ENCODE data around the gene SLC9B2. TPM values are rescaled to one million over a fixed set of nuclear protein-coding genes. Genes with fewer than 3 reads are reported as not detected.
A peak's percentile ranks its signal among the peaks of the same experiment; 100 is the strongest.

SLC9B2 gene, protein sequence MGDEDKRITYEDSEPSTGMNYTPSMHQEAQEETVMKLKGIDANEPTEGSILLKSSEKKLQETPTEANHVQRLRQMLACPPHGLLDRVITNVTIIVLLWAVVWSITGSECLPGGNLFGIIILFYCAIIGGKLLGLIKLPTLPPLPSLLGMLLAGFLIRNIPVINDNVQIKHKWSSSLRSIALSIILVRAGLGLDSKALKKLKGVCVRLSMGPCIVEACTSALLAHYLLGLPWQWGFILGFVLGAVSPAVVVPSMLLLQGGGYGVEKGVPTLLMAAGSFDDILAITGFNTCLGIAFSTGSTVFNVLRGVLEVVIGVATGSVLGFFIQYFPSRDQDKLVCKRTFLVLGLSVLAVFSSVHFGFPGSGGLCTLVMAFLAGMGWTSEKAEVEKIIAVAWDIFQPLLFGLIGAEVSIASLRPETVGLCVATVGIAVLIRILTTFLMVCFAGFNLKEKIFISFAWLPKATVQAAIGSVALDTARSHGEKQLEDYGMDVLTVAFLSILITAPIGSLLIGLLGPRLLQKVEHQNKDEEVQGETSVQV
- 7.3 TPM for total RNA-seq

DNA sequence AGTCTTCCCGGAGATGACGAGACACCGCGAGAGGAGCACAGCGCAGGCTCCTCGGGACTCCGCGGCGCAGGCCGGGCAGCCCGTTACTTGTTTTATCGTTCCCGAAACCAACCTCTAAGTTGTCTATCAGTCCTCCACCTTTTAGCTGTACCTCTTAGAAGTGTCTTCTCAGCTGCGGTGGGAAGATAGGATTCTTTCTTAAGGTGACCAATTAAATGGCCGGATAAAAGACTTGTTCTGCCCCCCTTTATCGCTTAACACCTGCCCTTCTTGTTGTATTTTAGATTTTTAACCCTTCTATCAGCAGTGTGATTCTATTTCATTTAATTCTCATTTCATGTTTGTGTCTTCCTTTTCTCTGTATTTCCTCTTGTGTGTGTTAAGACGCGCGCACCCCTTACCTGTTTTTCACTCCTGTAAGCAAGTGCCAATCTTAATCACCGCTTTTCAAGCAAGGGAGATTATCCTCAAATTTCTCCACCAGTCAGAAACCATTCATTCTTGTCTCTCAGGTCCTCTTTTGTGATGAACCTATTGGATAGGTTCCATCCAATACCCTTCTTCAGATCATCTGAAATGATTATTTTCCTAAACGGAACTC, at the start of gene SLC9B2:
Gene SLC9B2, minus strand, starts transcription at position 15 of the 601 bp plus-strand sequence. CDS start 9,211 bp downstream, outside the sequence.
- H3K4me3 ChIP-seq (ENCODE audit: low read length in 3 of 3), result peak within 1 kb of the TSS; percentile 73 to 86 (median 75)
- peaks cover 6 to 14% (median 14%) of the 10 kb centered on the region in 3 donors for H3K4me1 ChIP-seq (ENCODE audit: control insufficient read depth in 3 of 3, insufficient read depth in 3 of 3, low read length in 3 of 3)
- peak within 1 kb of the TSS; percentile 81 to 85 (median 82) for H3K9ac ChIP-seq (ENCODE audit: low read depth in 1 of 3, low read length in 3 of 3)
- no peaks in the 10 kb centered on the region for H3K9me3 ChIP-seq (ENCODE audit: control insufficient read depth in 3 of 3, low read length in 3 of 3)
- peaks cover under 1 to 18% (median 9%) of the 10 kb centered on the region in 3 donors for H3K36me3 ChIP-seq (ENCODE audit: control insufficient read depth in 3 of 3, insufficient read depth in 3 of 3, low read length in 3 of 3)
- peak within 1 kb of the TSS; percentile 76 for H3K27ac ChIP-seq (ENCODE audit: low read depth, low read length)
- H3K27me3 ChIP-seq (ENCODE audit: control insufficient read depth in 3 of 3, insufficient read depth in 3 of 3, low read length in 3 of 3), result no peaks in the 10 kb centered on the region

DNA sequence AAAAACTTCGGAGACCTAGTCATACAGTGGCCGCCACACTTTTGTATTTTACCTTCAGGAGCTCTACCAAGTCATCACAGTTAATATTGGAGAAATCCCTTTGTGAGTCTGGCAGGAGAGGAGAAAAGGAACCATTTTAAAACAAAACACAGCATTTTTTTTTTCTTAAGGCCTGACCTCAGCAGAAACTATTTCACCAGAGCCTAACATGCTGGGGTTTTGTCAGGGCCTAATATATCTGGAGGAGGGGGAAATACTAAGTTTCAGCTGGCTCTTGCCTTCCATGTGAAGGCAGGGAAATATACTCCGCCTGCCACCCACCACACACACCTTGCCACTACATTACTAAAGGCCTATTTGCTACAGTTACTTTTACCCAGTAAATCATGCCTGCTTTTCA, 49.6 kb upstream of the SLC9B2 start:
- no peak overlapping the region for H3K4me3 ChIP-seq (ENCODE audit: low read length in 3 of 3)
- H3K36me3 ChIP-seq (ENCODE audit: control insufficient read depth in 3 of 3, insufficient read depth in 3 of 3, low read length in 3 of 3), result no peaks in the 10 kb centered on the region
- H3K27me3 ChIP-seq (ENCODE audit: control insufficient read depth in 3 of 3, insufficient read depth in 3 of 3, low read length in 3 of 3), result no peaks in the 10 kb centered on the region
- H3K4me1 ChIP-seq (ENCODE audit: control insufficient read depth in 3 of 3, insufficient read depth in 3 of 3, low read length in 3 of 3), result no peaks in the 10 kb centered on the region
- H3K27ac ChIP-seq (ENCODE audit: low read depth, low read length), result no peak overlapping the region
- H3K9me3 ChIP-seq (ENCODE audit: control insufficient read depth in 3 of 3, low read length in 3 of 3), result peaks cover 0 to 2% (median 0%) of the 10 kb centered on the region in 3 donors
- H3K9ac ChIP-seq (ENCODE audit: low read depth in 1 of 3, low read length in 3 of 3), result no peak overlapping the region

DNA sequence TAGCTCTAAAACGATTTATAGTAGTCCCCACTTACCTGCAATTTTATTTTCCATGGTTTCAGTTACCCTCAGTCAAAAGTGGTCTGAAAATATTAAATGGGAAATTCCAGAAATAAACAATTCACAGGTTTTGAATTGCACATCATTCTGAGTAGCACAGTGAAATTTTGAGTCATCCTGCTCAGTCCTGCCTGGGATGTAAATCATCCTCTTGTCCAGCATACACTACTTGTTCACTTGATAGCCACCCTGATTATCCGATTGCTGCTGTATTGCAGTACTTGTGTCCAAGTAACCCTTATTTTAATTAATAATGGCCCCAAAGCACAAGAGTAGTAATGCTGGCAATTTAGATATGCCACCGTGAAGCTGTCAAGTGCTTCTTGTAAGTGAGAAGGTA, 46.6 kb upstream of the SLC9B2 start:
- H3K27ac ChIP-seq (ENCODE audit: low read depth, low read length), result no peak overlapping the region
- H3K4me1 ChIP-seq (ENCODE audit: control insufficient read depth in 3 of 3, insufficient read depth in 3 of 3, low read length in 3 of 3), result no peaks in the 10 kb centered on the region
- H3K27me3 ChIP-seq (ENCODE audit: control insufficient read depth in 3 of 3, insufficient read depth in 3 of 3, low read length in 3 of 3), result no peaks in the 10 kb centered on the region
- H3K36me3 ChIP-seq (ENCODE audit: control insufficient read depth in 3 of 3, insufficient read depth in 3 of 3, low read length in 3 of 3), result no peaks in the 10 kb centered on the region
- no peak overlapping the region for H3K9ac ChIP-seq (ENCODE audit: low read depth in 1 of 3, low read length in 3 of 3)
- H3K4me3 ChIP-seq (ENCODE audit: low read length in 3 of 3), result no peak overlapping the region
- no peaks in the 10 kb centered on the region for H3K9me3 ChIP-seq (ENCODE audit: control insufficient read depth in 3 of 3, low read length in 3 of 3)

DNA sequence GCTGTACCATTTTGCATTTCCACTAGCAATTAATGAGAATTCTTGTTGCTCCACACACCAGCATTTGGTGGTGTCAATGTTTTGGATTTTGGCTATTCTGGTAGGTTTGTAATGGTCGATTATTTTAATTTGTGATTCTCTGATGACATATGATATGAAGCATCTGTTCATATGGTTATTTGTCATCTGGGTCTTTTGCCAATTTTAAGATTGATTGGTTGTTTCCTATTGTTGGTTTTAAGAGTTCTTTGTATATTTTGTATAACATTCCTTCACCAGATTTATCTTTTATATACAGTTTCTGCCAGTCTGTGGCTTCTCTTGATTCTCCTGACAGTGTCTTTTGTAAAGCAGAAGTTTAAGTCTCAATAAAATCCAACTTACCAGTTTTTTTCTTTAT, 41.6 kb upstream of the SLC9B2 start:
- H3K9ac ChIP-seq (ENCODE audit: low read depth in 1 of 3, low read length in 3 of 3), result no peak overlapping the region
- H3K27me3 ChIP-seq (ENCODE audit: control insufficient read depth in 3 of 3, insufficient read depth in 3 of 3, low read length in 3 of 3), result no peaks in the 10 kb centered on the region
- no peaks in the 10 kb centered on the region for H3K4me1 ChIP-seq (ENCODE audit: control insufficient read depth in 3 of 3, insufficient read depth in 3 of 3, low read length in 3 of 3)
- no peaks in the 10 kb centered on the region for H3K36me3 ChIP-seq (ENCODE audit: control insufficient read depth in 3 of 3, insufficient read depth in 3 of 3, low read length in 3 of 3)
- no peak overlapping the region for H3K27ac ChIP-seq (ENCODE audit: low read depth, low read length)
- no peaks in the 10 kb centered on the region for H3K9me3 ChIP-seq (ENCODE audit: control insufficient read depth in 3 of 3, low read length in 3 of 3)
- no peak overlapping the region for H3K4me3 ChIP-seq (ENCODE audit: low read length in 3 of 3)

DNA sequence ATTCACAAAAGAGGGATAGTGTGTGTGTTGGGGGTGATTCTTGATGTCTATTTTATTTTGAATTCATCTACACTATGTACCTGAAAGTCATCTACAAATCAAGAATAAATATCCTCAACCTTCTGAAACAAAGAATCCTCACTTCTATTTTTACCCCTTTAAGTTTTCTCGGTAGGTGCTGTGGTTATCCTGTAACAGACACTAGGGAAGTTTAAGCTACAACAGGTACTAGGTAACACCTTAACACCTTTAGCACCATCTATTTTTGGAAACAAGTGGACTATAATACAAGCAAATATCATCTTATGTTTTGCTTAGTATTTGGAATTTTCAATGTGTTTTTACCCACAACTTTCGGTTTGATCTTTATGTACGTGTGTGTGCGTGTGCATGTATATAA, 35.0 kb upstream of the SLC9B2 start:
- no peaks in the 10 kb centered on the region for H3K36me3 ChIP-seq (ENCODE audit: control insufficient read depth in 3 of 3, insufficient read depth in 3 of 3, low read length in 3 of 3)
- H3K4me1 ChIP-seq (ENCODE audit: control insufficient read depth in 3 of 3, insufficient read depth in 3 of 3, low read length in 3 of 3), result no peaks in the 10 kb centered on the region
- no peak overlapping the region for H3K4me3 ChIP-seq (ENCODE audit: low read length in 3 of 3)
- H3K9ac ChIP-seq (ENCODE audit: low read depth in 1 of 3, low read length in 3 of 3), result no peak overlapping the region
- no peaks in the 10 kb centered on the region for H3K9me3 ChIP-seq (ENCODE audit: control insufficient read depth in 3 of 3, low read length in 3 of 3)
- H3K27me3 ChIP-seq (ENCODE audit: control insufficient read depth in 3 of 3, insufficient read depth in 3 of 3, low read length in 3 of 3), result no peaks in the 10 kb centered on the region
- no peak overlapping the region for H3K27ac ChIP-seq (ENCODE audit: low read depth, low read length)

DNA sequence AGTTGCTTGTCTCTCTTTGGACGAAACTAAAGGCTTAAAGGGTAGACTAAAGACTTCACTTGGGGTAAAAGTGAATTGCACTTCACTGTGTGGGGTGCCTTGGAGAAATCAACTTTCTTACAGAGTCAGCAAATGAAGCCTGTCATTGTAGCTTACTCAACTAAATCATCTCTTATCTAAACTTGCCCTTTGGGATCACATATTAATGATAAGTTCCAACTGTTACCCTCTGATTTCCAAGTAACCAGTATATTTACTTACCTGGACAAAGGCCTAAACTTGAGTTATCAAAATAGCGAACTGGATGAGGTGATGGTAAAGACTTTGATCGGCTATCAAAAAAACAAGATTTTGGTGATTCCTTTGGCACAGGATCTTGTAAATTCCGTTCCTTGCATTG, 32.0 kb upstream of the SLC9B2 start:
- H3K27me3 ChIP-seq (ENCODE audit: control insufficient read depth in 3 of 3, insufficient read depth in 3 of 3, low read length in 3 of 3), result no peaks in the 10 kb centered on the region

DNA sequence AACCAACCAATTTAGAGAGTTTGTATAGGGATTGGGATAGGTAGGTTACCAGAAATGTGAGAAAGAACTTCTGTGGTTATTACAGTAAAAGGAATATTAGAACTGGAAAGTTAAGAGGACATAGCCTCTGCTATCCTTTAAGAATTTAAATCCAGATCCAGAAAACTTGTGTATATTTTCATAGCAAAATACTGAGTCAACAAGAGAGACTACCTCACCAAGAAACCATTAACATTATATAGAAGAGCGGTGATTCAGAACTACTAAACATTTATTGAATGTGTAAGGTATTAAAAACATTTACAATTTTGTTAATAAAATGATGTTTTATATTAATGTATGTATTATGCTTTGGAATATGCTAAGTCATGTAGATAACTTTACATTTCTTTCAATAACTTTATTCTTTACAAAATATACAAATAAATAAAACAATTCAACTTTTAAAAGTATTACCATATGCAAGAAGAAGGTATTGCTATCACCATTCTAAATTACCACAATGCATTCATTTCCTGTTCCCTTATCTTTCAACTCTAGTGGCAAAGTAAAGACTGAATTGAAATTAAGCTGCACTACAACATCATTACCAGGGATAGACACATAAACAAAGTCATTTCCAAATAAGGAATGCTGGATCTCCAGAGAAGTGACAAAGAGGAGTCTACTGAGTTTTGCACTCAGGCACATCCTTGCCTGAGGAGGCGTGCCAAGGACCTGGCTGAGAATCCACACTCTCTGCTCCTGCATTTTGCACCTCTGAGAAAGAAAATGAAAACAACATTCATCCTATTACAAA, 29.2 kb upstream of the SLC9B2 start:
- H3K9me3 ChIP-seq (ENCODE audit: control insufficient read depth in 3 of 3, low read length in 3 of 3), result no peaks in the 10 kb centered on the region
- no peaks in the 10 kb centered on the region for H3K36me3 ChIP-seq (ENCODE audit: control insufficient read depth in 3 of 3, insufficient read depth in 3 of 3, low read length in 3 of 3)
- no peak overlapping the region for H3K27ac ChIP-seq (ENCODE audit: low read depth, low read length)
- no peaks in the 10 kb centered on the region for H3K27me3 ChIP-seq (ENCODE audit: control insufficient read depth in 3 of 3, insufficient read depth in 3 of 3, low read length in 3 of 3)
- no peak overlapping the region for H3K9ac ChIP-seq (ENCODE audit: low read depth in 1 of 3, low read length in 3 of 3)
- no peaks in the 10 kb centered on the region for H3K4me1 ChIP-seq (ENCODE audit: control insufficient read depth in 3 of 3, insufficient read depth in 3 of 3, low read length in 3 of 3)
- no peak overlapping the region for H3K4me3 ChIP-seq (ENCODE audit: low read length in 3 of 3)

More for the DNA sequence above, 32.0 kb upstream of the SLC9B2 start:
- Histone ChIP-seq H3K9me3 (ENCODE audit: control insufficient read depth in 3 of 3, low read length in 3 of 3) (no peaks in the 10 kb centered on the region), H3K4me3 (ENCODE audit: low read length in 3 of 3) (no peak overlapping the region), H3K36me3 (ENCODE audit: control insufficient read depth in 3 of 3, insufficient read depth in 3 of 3, low read length in 3 of 3) (no peaks in the 10 kb centered on the region), H3K4me1 (ENCODE audit: control insufficient read depth in 3 of 3, insufficient read depth in 3 of 3, low read length in 3 of 3) (no peaks in the 10 kb centered on the region), H3K9ac (ENCODE audit: low read depth in 1 of 3, low read length in 3 of 3) (no peak overlapping the region), H3K27ac (ENCODE audit: low read depth, low read length) (no peak overlapping the region)

DNA sequence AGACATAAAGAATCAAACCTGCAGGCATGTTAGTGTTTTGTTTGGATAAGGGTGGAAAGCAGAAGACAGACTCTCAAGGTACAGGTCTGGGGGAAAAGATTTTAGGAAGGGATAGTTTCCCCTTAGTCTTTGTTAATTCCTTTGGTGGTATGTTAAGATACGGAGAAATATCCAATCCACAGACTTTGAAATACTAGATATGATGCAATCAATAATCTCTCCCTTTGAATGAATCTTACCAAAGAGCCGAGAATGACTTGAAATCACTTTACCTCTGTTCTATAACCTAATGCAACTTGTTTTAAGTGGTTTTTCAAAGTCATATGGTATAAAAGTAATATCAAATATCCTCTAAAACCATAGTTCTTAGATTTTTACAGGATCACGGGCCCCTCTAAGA, 28.3 kb upstream of the SLC9B2 start:
- Histone ChIP-seq H3K27me3 (ENCODE audit: control insufficient read depth in 3 of 3, insufficient read depth in 3 of 3, low read length in 3 of 3) (no peaks in the 10 kb centered on the region), H3K4me3 (ENCODE audit: low read length in 3 of 3) (no peak overlapping the region), H3K4me1 (ENCODE audit: control insufficient read depth in 3 of 3, insufficient read depth in 3 of 3, low read length in 3 of 3) (no peaks in the 10 kb centered on the region), H3K36me3 (ENCODE audit: control insufficient read depth in 3 of 3, insufficient read depth in 3 of 3, low read length in 3 of 3) (no peaks in the 10 kb centered on the region), H3K27ac (ENCODE audit: low read depth, low read length) (no peak overlapping the region), H3K9ac (ENCODE audit: low read depth in 1 of 3, low read length in 3 of 3) (no peak overlapping the region), H3K9me3 (ENCODE audit: control insufficient read depth in 3 of 3, low read length in 3 of 3) (no peaks in the 10 kb centered on the region)

DNA sequence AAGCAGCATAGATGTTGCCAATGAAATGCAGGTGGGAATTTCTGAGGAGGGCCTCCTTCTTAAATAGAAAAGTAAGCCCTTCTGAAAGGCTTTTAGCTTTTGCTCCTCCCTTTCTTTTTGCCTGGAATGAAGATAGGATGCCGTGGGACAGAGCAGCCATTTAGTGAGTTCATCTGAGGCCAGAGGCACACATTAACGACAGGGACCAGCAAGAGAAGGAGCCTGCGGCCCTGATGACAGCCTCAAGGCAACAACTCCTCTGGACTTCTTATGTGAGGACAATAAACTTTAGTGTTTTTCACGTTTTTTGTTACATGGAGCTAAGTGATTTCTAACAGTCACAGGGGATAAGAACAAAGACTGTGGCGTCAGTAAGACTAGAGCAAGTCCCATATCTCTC, 24.1 kb upstream of the SLC9B2 start:
- Histone ChIP-seq H3K4me1 (ENCODE audit: control insufficient read depth in 3 of 3, insufficient read depth in 3 of 3, low read length in 3 of 3) (peaks cover 14 to 20% (median 15%) of the 10 kb centered on the region in 3 donors), H3K9ac (ENCODE audit: low read depth in 1 of 3, low read length in 3 of 3) (no peak overlapping the region), H3K27me3 (ENCODE audit: control insufficient read depth in 3 of 3, insufficient read depth in 3 of 3, low read length in 3 of 3) (no peaks in the 10 kb centered on the region), H3K9me3 (ENCODE audit: control insufficient read depth in 3 of 3, low read length in 3 of 3) (no peaks in the 10 kb centered on the region), H3K4me3 (ENCODE audit: low read length in 3 of 3) (no peak overlapping the region), H3K36me3 (ENCODE audit: control insufficient read depth in 3 of 3, insufficient read depth in 3 of 3, low read length in 3 of 3) (no peaks in the 10 kb centered on the region), H3K27ac (ENCODE audit: low read depth, low read length) (no peak overlapping the region)

All from skeletal muscle tissue (tissue), 4 donors.